ENCODE measurements around the gene TTBK1. TPM values are rescaled to one million over a fixed set of nuclear protein-coding genes. Genes with fewer than 3 reads are reported as not detected.

Gene TTBK1
- total RNA-seq, 1 donor from 2014 or later = 2.0 TPM

GRCh38 chr6:43215066-43215465 is 28.2 kb upstream of the TTBK1 start:
- intact Hi-C loops (cut with micrococcal nuclease) = no loop called here
- no peak for DNase-seq (ENCODE audit: low spot score)
- Mint-ChIP-seq H3K4me3 (no peak overlapping the region), H3K9me3 (no peaks in the 10 kb centered on the region), H3K27ac (no peak overlapping the region), H3K36me3 (ENCODE audit: low read depth) (peaks cover 34% of the 10 kb centered on the region), H3K27me3 (ENCODE audit: insufficient read depth) (no peaks in the 10 kb centered on the region), H3K4me1 (ENCODE audit: low read depth) (no peaks in the 10 kb centered on the region)

DNA sequence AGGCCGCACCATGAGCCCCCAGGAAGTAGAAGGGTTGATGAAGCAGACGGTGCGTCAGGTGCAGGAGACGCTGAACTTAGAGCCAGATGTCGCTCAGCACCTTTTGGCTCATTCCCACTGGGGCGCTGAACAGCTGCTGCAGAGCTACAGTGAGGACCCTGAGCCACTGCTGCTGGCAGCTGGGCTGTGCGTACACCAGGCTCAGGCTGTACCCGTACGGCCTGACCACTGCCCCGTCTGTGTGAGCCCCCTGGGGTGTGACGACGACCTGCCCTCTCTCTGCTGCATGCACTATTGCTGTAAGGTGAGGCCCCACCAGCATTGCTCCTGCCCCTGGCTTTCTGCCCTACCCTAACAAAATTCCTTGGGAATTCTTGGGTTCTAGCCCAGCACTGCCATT is 27.1 kb upstream of the TTBK1 start:
- Mint-ChIP-seq H3K27me3 (ENCODE audit: insufficient read depth) (no peaks in the 10 kb centered on the region), H3K4me1 (ENCODE audit: low read depth) (peaks cover 1% of the 10 kb centered on the region), H3K36me3 (ENCODE audit: low read depth) (peaks cover 32% of the 10 kb centered on the region), H3K4me3 (no peak overlapping the region), H3K9me3 (no peaks in the 10 kb centered on the region), H3K27ac (no peak overlapping the region)
- no peak for DNase-seq (ENCODE audit: low spot score)
- intact Hi-C loops (cut with micrococcal nuclease) = no loop called here

- Mint-ChIP-seq H3K36me3 (ENCODE audit: low read depth) (peaks cover 37% of the 10 kb centered on the region), H3K27ac (no peak overlapping the region), H3K9me3 (no peaks in the 10 kb centered on the region), H3K4me1 (ENCODE audit: low read depth) (peaks cover 11% of the 10 kb centered on the region), H3K4me3 (no peak overlapping the region), H3K27me3 (ENCODE audit: insufficient read depth) (no peaks in the 10 kb centered on the region)
- intact Hi-C loops (cut with micrococcal nuclease) = no loop called here
- DNase-seq (ENCODE audit: low spot score) = no peak
Measured at GRCh38 chr6:43217351-43217750, 25.9 kb upstream of the TTBK1 start.

- peaks cover 23% of the 10 kb centered on the region for H3K4me1 Mint-ChIP-seq (ENCODE audit: low read depth)
- no peaks in the 10 kb centered on the region for H3K27me3 Mint-ChIP-seq (ENCODE audit: insufficient read depth)
- intact Hi-C loops (cut with micrococcal nuclease) = no loop called here
- H3K36me3 Mint-ChIP-seq (ENCODE audit: low read depth) = peaks cover 44% of the 10 kb centered on the region
- no peak for DNase-seq (ENCODE audit: low spot score)
- H3K4me3 Mint-ChIP-seq = no peak overlapping the region
- no peaks in the 10 kb centered on the region for H3K9me3 Mint-ChIP-seq
- peak overlapping the region; percentile 59 for H3K27ac Mint-ChIP-seq
Measured at GRCh38 chr6:43219119-43219518, 24.2 kb upstream of the TTBK1 start.

DNA sequence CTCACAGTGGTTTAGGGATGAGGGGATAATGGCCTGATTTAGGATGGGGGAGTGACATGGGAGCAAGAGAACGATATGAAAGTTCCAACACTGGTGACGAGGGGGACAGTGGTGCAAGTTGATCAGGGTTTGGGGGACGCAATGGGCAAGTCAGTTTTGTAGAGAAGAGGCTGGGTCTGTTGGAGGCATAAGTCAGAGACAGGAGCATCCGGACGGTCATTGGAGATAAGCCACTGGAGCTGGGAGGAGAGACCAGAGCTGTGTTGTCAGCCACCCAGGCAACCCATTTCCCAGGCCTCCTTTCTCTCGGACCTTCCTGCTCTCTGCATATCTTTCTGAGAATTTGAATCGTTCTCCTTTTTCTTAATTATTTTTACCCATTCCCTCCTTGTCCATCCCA is 23.5 kb upstream of the TTBK1 start:
- Mint-ChIP-seq H3K36me3 (ENCODE audit: low read depth) (peaks cover 49% of the 10 kb centered on the region), H3K4me3 (no peak overlapping the region), H3K27ac (peak overlapping the region; percentile 36), H3K4me1 (ENCODE audit: low read depth) (peaks cover 30% of the 10 kb centered on the region), H3K27me3 (ENCODE audit: insufficient read depth) (no peaks in the 10 kb centered on the region), H3K9me3 (no peaks in the 10 kb centered on the region)
- intact Hi-C loops (cut with micrococcal nuclease) = no loop called here
- no peak for DNase-seq (ENCODE audit: low spot score)

DNA sequence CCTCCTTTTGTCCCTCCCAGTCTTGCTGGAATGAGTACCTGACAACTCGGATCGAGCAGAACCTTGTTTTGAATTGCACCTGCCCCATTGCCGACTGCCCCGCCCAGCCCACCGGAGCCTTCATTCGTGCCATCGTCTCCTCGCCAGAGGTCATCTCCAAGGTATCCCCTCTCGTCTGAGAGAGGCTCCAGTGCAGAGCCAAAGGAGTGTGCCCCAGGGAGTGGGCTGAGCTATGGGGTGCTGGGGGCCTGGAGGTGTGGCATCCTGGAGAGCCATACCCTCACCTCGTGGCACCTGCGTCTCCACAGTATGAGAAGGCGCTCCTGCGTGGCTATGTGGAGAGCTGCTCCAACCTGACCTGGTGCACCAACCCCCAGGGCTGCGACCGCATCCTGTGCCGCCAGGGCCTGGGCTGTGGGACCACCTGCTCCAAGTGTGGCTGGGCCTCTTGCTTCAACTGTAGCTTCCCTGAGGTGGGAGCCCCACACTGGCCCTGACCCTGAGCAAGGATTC is 22.8 kb upstream of the TTBK1 start:
- Mint-ChIP-seq H3K27me3 (ENCODE audit: insufficient read depth) (no peaks in the 10 kb centered on the region), H3K4me3 (no peak overlapping the region), H3K4me1 (ENCODE audit: low read depth) (peaks cover 34% of the 10 kb centered on the region), H3K9me3 (no peaks in the 10 kb centered on the region), H3K27ac (no peak overlapping the region), H3K36me3 (ENCODE audit: low read depth) (peaks cover 47% of the 10 kb centered on the region)
- no peak for DNase-seq (ENCODE audit: low spot score)
- intact Hi-C loops (cut with micrococcal nuclease) = no loop called here

GRCh38 chr6:43221046-43221972 is 22.0 kb upstream of the TTBK1 start:
- Mint-ChIP-seq H3K9me3 (no peaks in the 10 kb centered on the region), H3K36me3 (ENCODE audit: low read depth) (peaks cover 55% of the 10 kb centered on the region), H3K4me1 (ENCODE audit: low read depth) (peaks cover 42% of the 10 kb centered on the region), H3K27me3 (ENCODE audit: insufficient read depth) (no peaks in the 10 kb centered on the region), H3K27ac (peak overlapping the region; percentile 68), H3K4me3 (no peak overlapping the region)
- DNase-seq (ENCODE audit: low spot score) = no peak
- intact Hi-C loops (cut with micrococcal nuclease) = no loop called here

GRCh38 chr6:43222418-43223059 is 20.7 kb upstream of the TTBK1 start:
- Mint-ChIP-seq H3K36me3 (ENCODE audit: low read depth) (peaks cover 54% of the 10 kb centered on the region), H3K27me3 (ENCODE audit: insufficient read depth) (no peaks in the 10 kb centered on the region), H3K4me3 (no peak overlapping the region), H3K27ac (peak overlapping the region; percentile 81), H3K4me1 (ENCODE audit: low read depth) (peaks cover 48% of the 10 kb centered on the region), H3K9me3 (no peaks in the 10 kb centered on the region)
- DNase-seq (ENCODE audit: low spot score) = no peak
- intact Hi-C loops (cut with micrococcal nuclease) = no loop called here

DNA sequence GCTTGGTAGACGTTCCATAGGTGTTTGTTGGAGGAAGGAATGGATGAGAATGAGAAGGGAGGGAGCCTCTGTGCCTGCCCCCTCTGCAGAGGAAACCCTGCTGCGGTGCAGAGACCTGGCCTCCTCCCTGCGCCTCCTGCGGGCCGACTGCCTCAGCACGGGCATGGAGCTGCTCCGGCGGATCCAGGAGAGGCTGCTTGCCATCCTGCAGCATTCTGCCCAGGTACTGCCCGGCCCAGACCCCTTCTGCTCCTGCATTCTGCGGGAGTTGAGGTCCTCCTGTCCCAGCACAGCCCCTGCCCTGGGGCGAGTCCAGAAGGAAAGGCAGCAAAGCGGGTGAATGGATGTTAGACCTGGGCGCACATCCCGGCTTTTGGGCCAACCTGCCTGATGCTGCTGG is 20.1 kb upstream of the TTBK1 start:
- no peak for DNase-seq (ENCODE audit: low spot score)
- intact Hi-C loops (cut with micrococcal nuclease) = no loop called here
- Mint-ChIP-seq H3K27ac (peak overlapping the region; percentile 81), H3K4me3 (no peak overlapping the region), H3K9me3 (no peaks in the 10 kb centered on the region), H3K27me3 (ENCODE audit: insufficient read depth) (no peaks in the 10 kb centered on the region), H3K36me3 (ENCODE audit: low read depth) (peaks cover 54% of the 10 kb centered on the region), H3K4me1 (ENCODE audit: low read depth) (peaks cover 54% of the 10 kb centered on the region)

- Mint-ChIP-seq H3K4me3 (peak overlapping the region; percentile 51), H3K4me1 (ENCODE audit: low read depth) (peaks cover 65% of the 10 kb centered on the region), H3K9me3 (no peaks in the 10 kb centered on the region), H3K27me3 (ENCODE audit: insufficient read depth) (peaks cover 3% of the 10 kb centered on the region), H3K36me3 (ENCODE audit: low read depth) (peaks cover 45% of the 10 kb centered on the region), H3K27ac (peak overlapping the region; percentile 74)
- no peak for DNase-seq (ENCODE audit: low spot score)
- intact Hi-C loops (cut with micrococcal nuclease) = loop anchor here (5.0 kb wide), 2 partner anchors 169 to 281 kb away; partner anchors contain the start of genes KLC4 and MRPL2
Measured at GRCh38 chr6:43226192-43226851, 17.0 kb upstream of the TTBK1 start.

- peaks cover 47% of the 10 kb centered on the region for H3K4me1 Mint-ChIP-seq (ENCODE audit: low read depth)
- H3K36me3 Mint-ChIP-seq (ENCODE audit: low read depth) = peaks cover 28% of the 10 kb centered on the region
- peak within 1 kb of the TSS; percentile 89 for H3K27ac Mint-ChIP-seq
- DNase-seq (ENCODE audit: low spot score) = peak; percentile 78
- H3K27me3 Mint-ChIP-seq (ENCODE audit: insufficient read depth) = peaks cover 22% of the 10 kb centered on the region
- H3K4me3 Mint-ChIP-seq = peak within 1 kb of the TSS; percentile 92
- intact Hi-C loops (cut with micrococcal nuclease) = loop anchor here (1.0 to 5.0 kb wide), 3 partner anchors 57 to 278 kb away; partner anchors contain the start of genes KLC4 and MRPL2
- H3K9me3 Mint-ChIP-seq = no peaks in the 10 kb centered on the region
Measured at GRCh38 chr6:43228951-43229802, 14.1 kb upstream of the TTBK1 start, which contains the start of gene DNPH1. Gene DNPH1, minus strand, starts transcription at chr6:43229481. Its CDS starts 25 bp downstream, at chr6:43229456.

Data from activated T-helper 1 cell treated with anti-CD3 and anti-CD28 coated beads, Interleukin-12 subunit alpha, Interleukin-12 subunit beta, Interleukin-2, Interleukin-4 antibody, amounts not matched to agents 30 ng/mL and 10 ng/mL and 1 ng/mL, durations not matched to agents 14 hours and 24 hours and 36 hours (primary cell).